NCI-H2171 treated with DMSO at 0.1 percent for 48 hours (cell line): ENCODE measurements around the gene TFF1.
A peak's percentile ranks its signal among the peaks of the same experiment; 100 is the strongest.

Experiments
- DNase-seq: peaks from one replicate; lab custom pipeline; 2025; lab: John Stamatoyannopoulos, UW

Gene TFF1

DNA sequence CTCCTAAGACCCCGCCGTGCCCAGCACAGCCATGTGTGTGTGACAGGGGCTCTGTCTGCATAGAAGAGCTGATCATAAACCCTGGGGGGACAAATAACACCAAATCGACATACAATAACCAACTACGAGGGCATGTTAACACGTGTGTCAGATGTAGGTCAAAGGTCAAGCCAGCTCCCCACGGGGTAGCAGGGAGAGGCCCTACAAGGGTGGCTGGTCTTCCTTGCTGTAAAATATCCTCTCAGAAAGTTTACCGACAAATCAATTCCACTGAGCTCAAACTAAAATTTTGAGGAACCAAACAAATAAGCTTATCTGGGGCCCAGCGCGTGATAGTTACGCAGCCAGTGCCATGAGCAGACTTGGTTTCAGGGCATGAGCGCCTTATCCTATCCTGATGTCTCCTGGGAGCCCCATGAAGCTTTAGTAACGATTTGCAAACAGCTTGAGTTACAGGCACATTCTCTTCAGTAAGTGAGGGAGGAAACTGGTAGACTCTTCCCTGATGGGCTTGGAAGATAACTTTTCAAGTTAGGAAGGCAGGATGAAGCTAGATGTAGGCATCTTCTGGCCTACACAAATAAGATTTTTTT is 32.2 kb upstream of the TFF1 start:
- DNase-seq, result peak; percentile 89

DNA sequence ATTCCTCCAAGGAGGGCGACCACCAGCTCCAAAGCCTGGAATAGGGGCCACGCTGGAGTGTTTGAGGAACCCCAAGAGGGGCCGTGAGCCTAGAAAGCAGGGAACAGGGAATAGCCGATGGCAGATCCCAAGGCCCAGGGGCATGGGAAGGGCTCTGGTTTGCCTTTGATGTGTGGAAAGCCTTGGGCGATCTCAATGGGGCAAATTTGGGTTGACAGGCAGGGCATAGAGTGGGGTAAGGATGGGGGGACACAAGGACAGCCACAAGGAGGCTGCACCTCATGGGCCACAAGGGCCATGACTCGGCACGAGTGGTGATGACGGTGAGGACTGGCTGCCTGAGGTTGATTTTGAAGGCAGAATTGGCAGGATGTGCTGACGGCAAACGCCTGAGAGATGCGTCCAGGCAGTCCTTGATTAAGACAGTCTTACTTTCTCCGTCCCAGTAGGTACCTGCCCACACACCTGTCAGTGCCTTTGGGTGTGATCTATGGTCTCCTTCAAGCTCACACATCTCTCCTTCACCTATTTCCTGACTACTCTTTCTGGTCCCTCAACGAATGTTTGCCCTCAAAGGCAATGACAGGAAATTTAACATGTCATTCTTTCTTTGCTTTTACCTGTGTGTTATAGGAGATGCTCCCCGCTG is 31.5 kb upstream of the TFF1 start:
- no peak for DNase-seq

DNA sequence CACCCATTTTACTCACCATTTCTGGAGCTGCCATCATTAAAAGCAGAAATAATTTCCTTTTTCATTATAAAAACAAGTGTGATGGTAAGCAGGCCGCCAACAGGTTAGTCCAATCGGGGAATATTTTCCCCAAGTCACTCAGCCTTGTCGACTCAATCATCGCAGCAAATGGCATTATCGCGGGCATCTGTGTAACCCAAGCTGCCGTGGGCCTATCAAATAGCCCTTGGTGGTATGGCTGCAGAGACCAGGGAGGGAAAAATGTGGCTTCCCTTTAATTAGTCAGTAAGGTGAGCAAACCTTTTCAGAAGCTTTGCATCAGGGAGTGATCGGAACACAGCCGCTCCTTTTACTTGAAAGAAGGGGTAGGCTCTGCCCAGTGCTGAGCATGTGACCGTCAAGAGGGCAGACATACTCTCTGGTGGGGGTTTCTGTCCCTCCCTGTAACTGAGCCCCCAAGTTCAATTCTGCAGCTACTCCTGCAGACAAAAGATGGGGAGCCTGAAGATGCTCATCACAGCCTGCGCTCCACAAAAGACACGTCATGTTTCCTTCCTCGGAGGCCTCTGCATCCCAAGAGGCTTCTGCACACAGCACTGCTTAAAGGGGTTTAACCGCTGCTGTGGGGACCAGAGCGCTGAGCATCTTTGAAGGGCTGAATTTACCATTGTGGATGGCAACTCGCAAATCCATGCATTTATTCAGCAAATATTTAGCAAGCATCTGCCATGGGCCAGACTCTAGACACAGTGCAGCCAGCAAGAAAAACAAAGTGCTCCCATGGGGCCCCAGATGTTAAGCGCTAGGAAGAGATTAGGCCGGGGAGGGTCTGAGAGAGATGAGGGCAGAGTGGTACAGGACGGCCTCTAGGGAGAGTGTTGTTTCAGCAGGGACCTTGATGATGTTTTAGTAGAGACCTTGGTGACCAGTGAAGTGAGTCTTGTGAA is 30.7 kb upstream of the TFF1 start:
- DNase-seq, result peak; percentile 88

DNA sequence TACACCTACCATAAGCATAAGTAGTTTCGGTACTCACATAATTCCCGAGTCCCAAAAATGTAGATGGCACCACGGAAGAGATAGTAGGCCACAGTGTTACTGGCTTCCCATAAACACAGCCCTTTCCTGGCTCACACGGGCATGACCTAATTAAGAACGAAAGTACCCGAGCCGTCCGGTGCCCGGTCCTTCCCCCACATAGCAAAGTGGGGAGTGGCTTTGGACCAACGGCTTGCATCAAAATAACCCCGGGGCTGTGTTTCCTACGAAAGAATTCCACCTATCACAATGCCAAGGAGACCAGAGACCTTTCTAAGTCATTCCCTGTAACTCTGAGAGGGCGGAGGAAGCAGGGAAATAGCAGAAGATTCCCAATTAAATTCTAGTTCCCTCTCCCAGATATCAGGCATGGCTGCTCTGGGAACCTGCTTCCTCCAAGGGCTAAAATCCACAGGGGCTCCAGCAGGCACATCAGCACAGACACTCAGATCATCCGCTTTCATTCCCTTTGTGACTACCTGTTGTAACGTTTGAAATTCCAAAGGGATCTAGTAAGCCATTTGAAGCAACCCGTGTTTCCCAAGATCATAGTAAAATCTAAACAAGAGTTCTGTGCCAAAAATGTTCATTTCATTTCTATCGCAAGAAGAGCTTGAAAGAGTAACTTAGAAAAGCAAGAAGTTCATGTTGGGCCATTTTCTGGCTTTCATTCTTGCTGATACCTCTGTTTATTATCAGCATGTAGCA is 29.7 kb upstream of the TFF1 start, which contains the start of gene TMPRSS3:
TMPRSS3 (minus strand) TSS at position 148 of the 747 bp plus-strand sequence. CDS start 635 bp downstream, outside the sequence.
- DNase-seq, result no peak

DNA sequence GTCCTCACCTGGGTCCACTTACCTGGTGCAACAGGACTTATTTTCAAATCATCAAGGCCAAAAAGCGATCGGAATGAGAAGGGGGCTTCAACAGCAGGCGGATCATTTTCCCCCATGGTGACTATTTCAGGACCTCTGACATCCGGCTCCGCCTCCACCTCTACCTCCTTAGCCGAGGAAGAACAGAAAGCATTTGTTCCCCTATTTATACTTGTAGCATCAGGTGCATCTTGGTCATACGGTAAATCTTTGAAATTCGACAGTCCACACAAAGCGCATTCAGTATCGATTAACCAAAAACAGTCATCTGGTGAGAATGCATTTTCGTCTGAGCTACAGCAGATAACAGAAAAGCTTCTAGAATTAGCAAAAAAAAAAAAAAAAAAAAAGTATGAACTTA is 29.0 kb upstream of the TFF1 start:
- DNase-seq, result no peak

DNA sequence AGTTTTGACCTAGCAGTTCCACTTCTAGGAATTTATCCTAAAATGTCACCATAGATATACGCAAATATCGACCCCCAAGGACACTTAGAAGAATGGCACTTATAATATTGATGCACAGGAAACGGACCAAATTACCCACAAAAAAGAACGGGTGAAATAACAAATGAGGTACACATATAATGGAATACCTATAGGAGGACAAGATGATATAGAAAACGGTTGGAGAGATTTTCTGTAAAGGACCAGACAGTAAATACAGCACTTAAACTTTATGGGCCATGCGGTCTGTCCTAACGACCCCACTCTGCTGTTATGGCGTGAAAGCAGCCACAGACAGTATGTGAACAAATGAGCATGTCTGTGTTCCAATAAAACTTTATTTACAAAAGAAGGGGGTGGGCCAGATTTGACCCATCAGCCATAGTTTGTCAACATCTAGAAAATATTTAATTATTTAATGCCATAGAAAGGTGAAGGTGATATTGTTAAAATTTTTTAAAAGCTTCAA is 27.2 kb upstream of the TFF1 start:
- no peak for DNase-seq

DNA sequence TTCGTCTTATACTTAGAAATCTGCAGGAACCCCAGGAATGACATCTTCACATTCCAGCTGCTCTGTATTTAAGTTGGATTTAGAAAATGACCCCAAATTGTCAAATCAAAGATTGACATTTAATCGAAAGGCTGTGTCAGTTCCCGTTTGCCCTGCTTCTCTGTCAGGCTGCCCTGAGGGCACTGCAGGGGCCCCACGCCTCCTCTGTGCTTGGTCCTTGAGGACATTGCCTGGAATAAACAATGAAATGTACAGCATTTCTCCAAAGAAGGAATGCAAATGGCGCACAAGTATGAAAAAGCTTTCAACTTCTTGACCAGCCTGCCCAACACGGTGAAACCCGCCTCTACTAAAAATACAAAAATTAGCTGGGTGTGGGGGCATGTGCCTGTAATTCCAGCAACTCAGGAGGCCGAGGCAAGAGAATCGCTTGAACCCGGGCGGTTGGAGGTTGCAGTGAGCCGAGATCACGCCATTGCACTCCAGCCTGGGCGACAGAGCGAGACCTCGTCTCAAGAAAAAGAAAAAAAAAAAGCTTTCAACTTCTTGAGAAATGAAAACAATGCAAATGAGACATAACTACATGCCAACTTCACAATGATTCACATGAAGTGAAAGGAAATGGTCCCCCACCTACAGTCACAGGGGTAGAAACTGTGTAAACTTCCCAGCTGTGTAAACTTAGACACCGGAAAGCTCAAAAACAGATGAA is 26.6 kb upstream of the TFF1 start:
- DNase-seq, result no peak

DNA sequence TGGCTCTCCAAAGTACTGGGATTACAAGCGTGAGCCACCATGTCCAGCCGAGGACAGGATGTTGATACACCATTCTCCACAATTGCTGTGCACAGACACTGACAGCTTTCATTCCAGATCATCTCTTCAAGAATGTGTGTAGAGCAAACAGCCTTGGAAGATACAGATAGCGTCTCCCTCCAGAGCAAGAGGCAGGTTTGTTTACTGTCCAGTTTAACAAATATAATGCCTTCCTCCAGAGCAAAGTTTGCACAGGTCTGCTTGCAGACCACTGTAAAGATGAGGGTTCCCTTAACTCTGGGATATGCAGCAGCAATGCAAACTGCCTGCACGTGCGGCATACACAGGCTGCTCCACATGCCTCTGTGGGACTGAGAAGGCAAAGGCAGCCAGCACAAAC is 25.0 kb upstream of the TFF1 start:
- DNase-seq, result no peak

DNA sequence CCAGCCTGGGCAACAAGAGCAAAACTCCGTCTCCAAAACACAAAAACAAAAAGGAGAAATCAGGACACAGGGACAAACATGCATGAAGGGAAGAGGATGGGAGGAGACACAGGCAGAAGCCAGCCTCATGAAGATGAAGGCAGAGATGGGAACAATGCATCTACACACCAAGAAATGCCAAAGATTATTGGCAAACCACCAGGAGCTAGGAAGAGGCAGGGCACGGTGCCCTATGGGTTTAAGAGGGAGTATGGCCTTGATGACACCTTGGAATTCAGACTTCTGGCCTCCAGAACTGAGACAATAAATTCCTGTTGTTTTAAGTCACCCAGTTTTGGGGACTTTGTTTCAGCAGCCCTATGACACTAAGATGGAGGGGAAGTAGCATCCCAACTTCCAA is 24.4 kb upstream of the TFF1 start:
- DNase-seq, result no peak

DNA sequence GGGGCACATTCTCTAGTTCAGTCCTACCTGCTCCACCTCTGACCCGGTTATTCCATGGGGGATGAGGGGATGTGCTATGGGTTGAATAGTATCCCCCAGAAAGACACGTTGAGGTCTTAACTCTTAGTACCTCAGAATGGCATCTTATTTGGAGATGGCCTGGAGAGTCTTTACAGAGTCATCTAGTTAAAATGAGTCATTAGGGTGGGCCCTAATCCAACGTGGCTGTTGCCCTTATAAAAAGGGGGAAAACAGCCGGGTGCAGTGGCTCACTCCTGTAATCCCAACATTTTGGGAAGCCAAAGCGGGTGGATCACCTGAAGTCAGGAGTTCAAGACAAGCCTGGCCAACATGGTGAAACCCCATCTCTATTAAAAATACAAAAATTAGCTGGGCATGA is 23.9 kb upstream of the TFF1 start:
- DNase-seq, result no peak

DNA sequence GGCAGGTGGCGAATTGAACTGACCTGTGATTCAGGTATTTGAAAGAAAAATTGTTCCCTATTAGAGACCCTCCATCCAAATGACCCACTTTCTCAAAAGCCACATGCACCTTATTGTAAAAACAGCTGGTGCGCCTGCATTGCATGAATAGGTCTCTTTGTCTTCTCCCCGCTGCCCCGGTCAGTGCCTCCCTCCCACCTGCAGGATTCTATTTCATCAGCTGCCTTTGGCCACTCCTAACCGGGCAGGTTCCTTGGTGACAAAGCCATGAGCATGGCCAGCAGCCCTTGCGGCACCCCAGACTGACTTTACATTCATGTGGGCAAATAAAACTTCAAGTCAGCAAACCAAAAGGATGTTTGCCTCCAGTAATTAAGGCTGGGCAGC is 23.1 kb upstream of the TFF1 start:
- DNase-seq, result no peak

DNA sequence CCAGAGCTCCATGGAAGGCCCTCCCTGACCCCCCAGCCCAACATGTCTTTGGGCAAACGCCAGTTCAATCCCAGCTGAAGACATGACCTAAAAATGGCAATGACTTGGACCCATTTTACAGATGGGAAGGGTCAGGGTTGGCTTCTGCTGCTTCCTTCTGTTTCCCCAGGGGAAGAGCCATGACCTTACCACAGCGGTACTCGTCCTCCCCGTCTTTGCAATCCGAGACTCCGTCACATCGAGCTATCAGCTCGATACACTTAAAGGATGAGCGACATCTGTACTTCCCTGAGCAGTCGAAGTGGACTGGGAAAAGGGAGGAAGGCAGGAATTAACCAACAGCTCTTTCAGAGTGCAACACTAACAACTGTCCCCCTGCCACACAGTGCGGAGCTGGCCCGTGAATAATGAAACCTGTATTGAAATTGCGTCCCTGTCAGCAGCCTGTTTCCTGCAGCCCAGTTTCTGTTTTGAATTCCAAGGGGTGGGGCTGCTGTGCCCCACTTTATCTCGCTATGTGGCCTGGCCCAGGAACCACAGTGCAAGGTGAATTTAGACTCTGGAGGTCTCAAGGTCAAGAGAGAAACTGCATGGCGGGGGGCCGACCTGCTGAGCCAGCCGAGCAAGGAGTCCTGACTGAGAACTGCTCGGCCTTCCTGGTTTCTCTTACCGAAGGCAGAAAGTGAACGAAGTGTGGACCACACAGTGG is 22.6 kb upstream of the TFF1 start:
- no peak for DNase-seq

DNA sequence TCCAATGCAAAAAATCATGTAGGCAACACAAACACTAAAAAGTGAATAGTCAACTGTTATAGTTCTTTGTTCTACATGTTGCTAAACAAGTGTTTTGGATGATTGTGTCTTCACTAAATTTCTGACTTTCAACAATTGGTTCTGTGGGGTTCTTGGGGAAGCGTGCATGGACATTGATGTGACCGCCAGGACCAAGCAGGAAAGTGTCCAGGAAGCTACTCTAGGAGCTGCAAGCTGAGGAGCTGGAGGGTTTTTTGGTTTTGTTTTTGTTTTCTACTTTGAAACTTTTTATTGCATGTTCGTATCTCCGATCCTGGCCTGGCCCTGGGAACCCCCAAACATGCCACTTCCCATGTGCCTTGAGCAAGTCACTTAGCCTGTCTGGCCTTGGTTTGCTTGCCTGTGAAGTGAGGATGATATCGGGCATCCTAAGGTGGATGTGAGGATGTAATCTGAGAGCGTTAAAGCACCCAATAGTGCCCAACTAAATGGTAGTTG is 21.6 kb upstream of the TFF1 start:
- DNase-seq, result no peak

DNA sequence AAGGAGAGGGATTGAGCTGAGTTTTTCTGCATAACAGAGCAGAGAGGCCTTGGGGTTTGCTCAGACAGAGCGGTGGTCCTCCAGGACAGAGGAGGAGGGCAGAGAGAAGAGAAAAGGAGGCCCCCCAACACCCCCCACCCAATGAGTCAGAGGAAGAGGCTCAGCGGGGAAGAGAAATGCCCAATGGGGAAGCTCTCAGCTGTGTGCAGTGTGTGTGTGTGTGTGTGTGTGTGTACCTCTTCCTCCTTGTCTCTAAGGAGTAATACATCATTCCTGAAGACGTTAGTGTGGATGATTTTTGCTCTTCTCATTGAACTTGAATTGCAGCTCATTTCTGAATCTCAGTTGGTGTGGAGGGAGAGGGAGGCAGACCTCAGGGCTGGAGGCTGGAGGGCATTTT is 20.8 kb upstream of the TFF1 start:
- DNase-seq, result no peak

DNA sequence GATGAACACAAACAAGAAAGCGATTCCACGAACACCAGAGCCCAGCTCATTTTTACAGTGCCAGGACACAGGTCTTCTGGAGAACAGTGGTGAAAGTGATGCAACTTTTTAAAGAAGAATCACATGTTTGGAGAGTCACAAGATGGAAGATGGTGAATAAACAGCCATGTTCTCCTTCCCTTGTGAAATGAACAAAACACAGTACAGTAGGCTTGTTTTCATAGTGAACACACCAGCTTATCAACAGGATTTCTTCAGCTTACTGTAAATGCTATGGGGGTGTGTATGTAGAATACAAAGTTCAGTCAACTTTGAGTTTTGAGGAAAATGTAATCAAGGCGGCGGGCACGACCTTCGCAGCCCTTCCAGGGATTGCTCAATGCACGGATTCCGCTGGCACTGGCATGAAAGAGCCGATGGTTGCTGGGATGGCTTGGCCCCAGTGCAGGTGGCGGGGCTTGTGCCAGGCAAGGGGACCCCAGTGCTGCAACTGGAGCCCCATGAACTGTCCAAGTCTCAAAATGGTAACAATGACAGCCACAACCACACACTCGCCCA is 19.8 kb upstream of the TFF1 start:
- no peak for DNase-seq

DNA sequence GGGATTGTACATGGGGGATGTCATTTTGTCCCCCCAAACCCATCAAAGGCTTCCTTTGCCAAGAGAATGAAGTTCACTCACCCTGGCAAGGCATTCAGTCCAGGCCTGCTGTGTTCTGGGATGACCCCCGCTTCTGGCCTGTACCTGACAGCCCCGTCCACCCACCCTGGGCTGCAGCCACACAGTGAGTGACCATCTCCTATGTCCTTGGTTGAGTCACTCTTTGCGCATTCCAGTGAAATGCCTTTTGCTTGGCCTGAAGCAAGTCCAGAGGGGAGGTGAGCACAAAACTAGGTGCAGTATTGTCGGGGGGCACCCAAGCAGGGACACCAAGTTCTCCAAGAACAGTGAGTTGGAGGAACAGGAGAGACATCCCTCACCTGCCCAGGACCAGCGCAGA is 19.3 kb upstream of the TFF1 start:
- DNase-seq, result no peak

DNA sequence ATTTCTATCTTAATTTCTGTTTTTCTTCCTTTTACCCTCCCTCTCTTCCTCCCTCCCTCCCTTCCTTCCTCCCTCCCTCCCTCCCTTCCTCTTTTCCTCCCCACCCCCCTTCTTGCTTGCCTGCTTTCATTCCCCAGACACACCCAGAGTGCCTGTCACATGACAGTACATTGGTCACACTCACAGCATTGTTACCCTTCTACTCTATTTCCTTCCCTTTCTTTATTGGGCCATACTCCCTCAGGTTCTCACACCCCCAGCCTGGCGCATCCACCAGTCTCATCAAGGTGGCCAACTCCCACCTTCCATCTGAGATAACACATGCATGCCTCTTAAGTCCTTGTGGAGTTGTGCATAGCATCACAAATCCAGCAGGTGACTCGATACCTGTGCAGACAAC is 18.7 kb upstream of the TFF1 start:
- no peak for DNase-seq

DNA sequence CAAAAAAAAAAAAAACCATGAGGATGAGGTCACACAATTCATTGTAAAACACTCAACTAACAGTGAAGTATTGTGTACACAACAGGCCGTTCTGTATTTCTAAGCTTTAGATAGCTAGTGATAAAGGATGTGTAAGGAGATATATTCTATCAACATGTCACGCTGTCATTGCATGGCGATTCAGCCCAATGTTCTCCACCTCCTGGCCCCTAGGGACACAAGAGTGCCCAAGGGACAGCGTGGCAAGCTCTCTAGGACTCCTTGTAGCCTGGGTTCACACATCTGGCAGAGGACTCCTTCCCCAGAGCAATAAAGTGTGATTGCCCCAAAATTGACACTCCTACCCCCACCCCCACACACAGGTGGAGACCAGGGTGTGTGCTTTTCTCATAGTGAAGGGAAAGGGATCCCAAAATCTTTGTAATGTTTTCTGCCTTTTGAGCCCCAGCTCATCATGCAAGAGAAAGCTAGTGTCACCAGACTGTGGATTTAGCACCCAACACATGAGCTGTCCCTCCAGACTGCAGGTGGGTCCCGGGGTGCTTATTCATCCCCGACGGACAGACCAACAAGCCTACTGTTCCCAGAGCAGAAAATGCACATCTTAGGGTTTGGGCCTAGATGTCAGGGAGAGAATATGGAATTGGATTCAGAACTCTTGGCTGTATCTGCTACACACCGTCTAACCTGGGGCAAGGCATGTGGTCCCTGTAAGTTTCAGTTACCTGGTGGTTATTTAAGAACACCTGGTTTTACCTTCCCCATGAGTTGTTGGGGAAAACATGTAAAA is 18.0 kb upstream of the TFF1 start:
- peak; percentile 19 for DNase-seq

DNA sequence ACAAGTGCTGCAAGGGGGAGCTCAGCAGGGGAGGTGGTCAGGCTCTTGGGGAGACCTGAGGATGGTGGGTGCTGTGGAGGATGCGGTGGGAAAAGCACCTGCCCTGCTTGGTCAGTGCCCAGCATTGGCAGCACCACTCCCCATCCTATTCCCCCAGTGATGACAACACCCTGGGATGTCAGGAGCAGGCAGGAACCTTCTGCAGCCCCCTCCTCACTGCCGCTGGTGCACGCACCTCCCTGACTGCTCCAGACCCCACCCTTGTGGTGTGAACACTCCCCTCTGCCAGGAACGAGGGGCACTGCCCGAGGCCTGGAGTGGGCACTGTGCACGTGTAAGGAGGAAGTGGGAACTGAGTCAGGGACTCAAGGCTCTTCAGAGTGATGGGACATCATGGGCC is 17.0 kb upstream of the TFF1 start:
- no peak for DNase-seq
